ELF-1 (cell line): ENCODE data around the gene FAM110A.
"Not testable (repeated sequence)": the region's sequence is repeated elsewhere in the genome, so short reads cannot be mapped to it uniquely, and the experiment has no call there.

Experiments used
- DNase-seq: peaks from one replicate; pipeline ENCODE4 v3.0.0-alpha.2; 2016; ENCODE audit warnings: low read depth, low spot score

Gene FAM110A

DNA sequence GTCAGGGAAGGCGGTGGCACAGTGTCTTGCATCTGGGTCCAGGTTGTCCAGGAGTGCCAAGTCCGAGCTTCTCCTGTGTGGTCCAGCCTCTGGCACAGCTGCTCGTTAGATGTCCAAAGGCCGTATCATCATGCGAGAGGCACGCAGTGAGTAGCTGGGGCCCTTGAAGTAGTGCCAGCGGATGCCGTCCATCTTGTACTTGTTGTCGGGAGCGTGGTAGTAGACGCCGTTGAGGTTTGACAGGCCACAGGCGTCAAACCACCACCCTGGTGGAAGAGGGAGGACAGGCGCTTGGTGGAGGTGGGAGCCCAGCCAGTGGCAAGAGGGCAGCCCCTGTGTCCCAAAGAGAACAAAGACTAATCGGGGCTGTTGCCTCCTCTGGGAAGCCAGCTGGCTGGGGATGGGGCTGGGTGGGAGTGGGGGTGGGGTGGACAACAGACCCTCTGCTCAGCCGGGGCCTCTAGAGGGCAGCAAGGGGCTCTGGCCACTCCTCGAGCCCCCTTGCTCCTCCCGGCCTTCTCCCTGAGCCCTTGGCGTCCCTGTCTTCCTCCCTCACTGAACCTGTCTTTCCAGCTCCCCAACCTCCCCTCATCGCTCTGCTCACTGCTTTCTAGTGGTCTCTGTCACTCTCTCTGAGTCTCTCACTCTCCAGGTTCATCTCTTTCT is 39.5 kb downstream of the FAM110A start:
- peak; percentile 76 for DNase-seq

- no peak for DNase-seq
Observed at GRCh38 chr20:873875-874607, 40.5 kb downstream of the FAM110A start.

DNA sequence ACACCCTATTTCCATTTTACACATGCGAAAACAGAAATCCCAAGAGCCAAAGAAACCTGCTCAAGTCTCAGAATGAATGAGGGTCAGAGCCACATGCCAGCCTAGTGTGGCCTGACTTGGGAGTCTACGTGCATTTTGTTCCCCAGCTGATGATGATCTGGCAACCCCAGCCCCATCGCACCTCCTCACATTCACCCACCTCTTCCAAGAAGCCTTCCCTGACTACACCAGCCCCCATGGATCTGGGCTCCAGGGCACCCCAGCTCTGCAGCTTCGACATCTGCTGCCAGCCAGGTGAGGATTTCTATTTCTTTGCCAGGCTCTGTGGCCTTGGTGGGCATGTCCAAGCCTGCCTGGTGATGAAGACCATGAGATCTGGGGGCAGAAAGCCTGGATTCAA is 41.6 kb downstream of the FAM110A start:
- DNase-seq = no peak

DNA sequence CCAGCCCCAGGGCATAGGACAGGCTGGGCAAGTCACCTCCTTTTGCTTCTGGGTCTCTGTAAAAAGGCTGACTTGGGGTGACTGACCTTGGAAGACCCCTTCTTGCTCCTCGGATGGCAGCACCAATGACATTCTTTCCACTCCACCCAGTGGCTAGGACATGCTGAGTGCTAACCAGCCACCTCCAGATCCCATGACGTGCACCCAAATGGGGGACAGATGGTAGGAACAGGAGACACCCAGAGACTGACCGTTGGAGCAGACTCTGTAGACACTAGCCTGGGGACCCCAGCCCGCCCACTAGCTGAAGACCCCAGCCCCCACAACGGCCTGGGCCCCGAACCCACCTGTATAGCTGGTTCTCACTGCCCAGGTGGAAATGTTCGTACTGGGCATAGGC is 44.3 kb downstream of the FAM110A start:
- no peak for DNase-seq

- peak; percentile 21 for DNase-seq
Observed at GRCh38 chr20:878511-879307, 45.2 kb downstream of the FAM110A start.

DNA sequence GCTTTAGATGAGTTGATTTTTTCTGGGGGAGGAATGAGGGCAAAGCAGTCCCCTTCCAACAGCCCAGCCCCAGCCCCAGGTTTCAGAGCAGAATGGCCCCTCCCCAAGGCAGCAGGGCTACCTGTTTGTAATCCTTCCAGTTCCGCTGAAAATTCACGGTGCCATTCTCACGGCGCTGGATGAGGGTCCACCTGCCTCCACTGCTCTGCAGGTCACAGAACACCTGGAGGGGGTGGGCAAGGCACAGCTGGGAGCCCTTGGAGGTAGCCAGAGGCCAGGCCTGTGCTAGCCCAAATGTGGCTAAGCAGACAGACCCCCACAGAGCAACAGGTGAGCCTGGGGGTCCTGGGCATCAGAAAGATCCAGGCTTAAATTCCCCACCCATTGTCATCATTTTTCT is 46.1 kb downstream of the FAM110A start:
- DNase-seq = no peak

DNA sequence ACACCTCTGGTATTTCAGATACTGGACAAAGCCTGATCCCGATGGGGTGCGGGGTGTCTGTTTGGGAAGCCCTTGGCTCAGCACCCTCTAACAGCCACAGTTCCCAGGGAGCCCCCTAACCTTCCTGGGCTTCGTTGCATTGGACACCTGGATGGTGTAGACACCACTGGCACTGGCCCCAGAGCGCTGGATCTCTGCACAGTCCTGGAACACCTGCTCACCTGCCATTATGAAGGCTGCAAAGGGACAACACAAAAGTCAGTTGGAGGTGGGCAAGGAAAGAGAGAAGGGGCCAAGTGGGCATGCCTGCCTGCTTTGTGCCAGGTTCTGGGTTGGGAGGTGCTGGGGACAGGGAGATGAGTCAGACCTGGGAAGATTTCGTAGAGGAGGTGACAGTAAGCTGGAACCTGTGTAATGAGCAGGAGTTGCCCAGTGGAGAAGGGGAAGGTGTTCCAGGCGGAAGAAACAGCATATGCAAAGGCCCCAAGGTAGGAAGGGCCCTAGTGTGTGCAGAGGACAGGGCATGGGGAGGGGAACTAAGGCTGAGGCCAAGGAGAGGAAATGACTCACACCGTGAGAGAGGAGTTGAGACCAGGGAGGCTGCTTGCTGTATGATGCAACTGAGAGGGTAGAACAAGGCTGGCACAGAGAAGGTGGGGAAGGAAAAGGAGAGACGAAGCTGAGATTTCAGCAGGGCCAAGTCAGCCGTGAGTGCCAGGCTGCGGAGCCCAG is 47.7 kb downstream of the FAM110A start:
- DNase-seq = no peak

- no peak for DNase-seq
Observed at GRCh38 chr20:881783-882144, 48.2 kb downstream of the FAM110A start.

DNA sequence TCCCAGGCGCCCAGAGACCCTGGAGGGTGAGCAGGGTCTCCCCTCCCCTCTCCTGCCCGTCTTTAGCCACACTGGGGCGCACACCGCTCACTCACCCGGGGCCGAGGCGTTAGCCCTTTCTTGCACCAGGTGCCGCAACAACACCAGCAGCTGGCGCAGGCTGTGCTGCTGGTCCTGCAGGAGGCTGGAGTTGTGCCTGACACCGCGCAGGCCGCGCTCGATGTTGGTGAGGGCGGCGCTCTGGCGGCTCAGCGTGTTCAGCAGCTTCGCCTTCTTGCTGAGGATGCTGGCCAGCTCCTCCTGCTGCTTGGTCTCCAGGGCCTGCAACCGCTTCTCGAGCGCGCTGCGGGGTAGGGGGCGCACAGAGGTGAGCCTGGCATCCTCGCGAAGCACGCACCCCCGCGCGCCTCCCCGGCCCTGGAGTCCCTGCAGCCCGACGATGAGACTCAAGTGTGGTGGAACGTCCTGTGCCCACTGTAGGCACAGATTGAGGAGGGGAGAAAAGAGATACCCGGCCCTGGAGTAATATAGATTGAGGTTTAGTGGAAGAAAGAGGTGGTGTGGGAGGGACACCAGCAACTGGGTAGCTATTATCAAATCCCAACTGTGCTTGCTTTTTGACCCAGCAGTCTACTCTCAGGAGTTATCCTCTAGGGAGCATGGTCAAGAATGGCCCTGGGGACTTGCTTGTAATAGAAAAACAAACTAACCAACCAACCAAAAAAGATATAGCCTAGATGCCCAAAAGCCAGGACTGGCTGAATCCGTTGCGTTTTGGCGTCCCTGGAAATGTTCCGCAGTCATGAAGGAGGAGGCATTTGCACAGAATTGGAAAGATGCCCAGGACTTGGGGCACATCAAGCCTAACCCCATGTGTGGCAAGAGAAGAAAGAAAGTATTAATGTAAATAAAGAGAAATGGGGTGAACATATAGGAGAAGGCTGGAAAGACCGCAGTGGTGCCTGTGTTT is 51.8 kb downstream of the FAM110A start:
- DNase-seq = peak; percentile 95

GRCh38 chr20:887137-887536 is 53.6 kb downstream of the FAM110A start:
- no peak for DNase-seq

DNA sequence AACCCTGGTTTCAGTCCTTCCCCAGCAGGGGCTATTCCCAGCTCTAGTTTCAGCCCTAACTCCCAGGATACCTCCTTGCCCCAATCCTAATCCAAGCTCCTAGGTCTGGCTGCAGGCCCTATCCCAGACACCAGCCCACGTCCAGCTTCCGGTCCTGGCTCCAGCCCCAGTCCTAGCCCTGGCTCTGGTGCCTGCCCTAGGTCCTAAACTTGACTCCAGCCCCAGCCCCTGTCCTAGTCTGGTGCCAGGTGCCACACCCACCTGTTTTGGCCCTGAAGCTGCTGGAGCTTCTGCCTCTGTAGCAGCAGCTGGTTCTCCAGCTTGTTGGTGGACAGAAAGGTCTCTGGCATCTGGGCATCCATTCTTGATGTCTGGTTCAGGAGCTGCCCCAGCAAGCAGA is 54.5 kb downstream of the FAM110A start:
- DNase-seq = no peak

DNA sequence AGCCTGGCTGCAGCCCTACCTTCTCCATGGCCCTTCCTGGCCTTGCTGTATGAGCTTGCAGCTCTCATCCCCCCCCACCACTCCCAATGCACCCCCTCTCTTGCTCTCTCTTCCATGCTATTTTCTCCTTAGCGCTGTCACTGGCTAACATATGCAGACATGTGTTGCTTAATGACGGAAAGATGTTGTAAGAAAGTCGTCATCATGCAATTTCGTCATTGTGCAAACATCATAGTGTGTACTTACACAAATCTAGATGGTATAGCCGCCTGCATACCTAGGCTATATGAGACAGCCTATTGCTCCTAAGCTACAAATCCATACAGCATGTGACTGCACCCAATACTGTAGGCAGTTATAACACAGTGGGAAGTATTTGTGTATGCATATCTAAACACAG is 55.6 kb downstream of the FAM110A start:
- no peak for DNase-seq

DNA sequence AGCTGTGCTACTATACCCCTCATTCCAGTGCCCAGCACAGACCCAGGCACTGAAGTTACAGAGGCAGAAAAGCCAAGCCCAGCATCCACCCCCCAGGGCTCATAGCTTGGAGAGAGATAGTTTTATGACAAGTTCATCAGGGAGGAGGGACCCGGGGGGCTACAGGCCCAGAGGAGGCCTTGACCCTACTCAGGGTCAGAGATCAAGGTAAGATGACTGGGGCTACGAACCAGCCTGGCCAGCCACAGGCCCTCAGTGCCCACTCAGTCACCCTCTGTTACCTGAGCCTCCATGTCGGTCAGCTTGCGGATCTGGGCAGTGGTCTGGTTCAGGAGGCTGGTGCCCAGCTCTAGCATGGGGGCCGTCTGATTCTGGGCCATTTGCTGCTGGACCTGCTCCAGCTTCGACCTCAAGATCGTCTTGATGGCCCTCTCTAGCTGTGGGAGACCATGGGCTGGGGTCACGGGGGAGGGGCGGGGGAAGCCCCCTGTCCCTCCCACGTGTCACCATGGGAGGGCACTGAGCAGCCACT is 56.5 kb downstream of the FAM110A start:
- DNase-seq = no peak

DNA sequence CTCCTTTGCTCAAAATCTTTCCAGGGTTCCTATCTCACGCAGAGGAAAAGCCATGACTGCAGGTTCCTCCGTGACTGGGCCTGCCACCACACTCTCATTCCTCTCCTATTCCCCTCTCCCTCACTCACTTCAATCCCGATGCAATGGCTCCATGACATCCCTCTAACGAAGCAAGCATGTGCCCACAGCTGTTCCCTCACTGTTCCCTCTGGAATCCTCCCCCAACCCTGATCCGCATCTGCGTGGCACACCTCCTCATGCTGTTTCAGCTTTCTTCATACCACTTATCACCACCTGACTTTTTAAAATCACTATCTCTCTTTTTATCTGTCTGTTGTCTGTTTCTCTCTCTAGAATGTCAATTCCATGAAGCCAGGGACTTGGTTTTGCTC is 57.1 kb downstream of the FAM110A start:
- DNase-seq = no peak

DNA sequence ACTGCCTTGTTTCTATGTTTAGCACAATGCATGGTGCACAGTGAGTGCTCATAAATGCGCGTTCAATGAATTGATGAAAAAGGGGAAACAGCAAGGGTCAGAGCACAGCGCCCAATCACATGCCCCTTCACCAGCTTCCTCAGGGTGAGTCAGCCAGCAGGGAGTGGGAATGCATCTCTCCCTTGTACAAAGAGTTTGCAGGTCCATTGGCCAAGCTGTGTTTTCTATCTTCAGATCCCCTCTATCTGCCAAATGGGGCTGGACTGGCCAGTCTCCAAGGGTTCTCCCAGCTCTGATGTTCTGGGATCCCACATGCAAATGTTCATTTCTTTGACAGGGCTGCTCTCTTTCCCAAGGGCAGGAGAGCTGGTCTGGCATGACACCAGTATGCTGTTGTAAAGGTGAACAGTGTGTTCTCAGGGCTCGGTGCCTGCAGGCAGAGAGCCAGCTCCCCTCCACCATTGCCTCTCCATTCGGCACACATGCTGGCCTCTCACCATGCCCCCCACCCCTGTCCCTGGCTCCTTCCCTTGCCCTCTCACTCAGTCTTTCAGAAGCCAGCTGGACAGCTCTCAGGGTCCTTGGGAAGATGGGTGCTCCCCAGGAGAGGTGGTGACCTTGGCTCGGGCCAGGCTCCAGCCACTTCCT is 57.7 kb downstream of the FAM110A start:
- no peak for DNase-seq

GRCh38 chr20:891706-892080 is 58.2 kb downstream of the FAM110A start:
- DNase-seq = no peak

DNA sequence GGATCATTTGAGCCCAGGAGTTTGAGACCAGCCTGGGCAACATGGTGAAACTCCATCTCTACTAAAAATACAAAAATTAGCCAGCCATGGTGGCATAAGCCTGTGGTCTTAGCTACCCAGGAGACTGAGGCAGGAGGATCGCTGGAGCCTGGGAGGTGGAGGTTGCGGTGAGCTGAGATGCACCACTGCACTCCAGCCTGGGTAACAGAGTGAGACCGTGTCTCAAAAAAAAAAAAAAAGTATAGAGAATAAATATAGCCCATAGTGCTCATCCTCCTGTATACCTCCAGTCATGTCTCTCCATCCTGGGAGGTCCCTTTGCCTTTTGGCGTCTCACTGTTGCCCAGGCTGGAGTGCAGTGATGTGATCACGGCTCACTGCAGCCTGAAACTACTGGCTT is 58.9 kb downstream of the FAM110A start:
- not testable (repeated sequence) for DNase-seq
